GM10248 (cell line): ENCODE results near the gene ARID5B.

Source experiments
- CTCF ChIA-PET: fragments of 300-600 bp; sonication (Branson Sonifier 250); formaldehyde crosslinking; extraction: SDS; loops from one replicate; lab custom pipeline; 2021; ENCODE audit warnings: antibody characterized with exemption; lab: Yijun Ruan, JAX
- POLR2A ChIA-PET: fragments of 350-650 bp; sonication (Branson Sonifier 250); formaldehyde crosslinking; extraction: SDS; loops from one replicate; lab custom pipeline; 2020; ENCODE audit warnings: antibody characterized with exemption; lab: Yijun Ruan, JAX
- DNase-seq: peaks from one replicate; pipeline ENCODE4 v3.0.0; 2012; ENCODE audit errors: extremely low spot score
- TF ChIP-seq, protein P1 (sequence below): IDR thresholded peaks from 2 replicates; pipeline ENCODE4 v1.5.1; 2012; ENCODE audit warnings: mild to moderate bottlenecking, low read depth; ENCODE audit errors: extremely low read depth, missing control alignments, control extremely low read depth

ARID5B gene

DNA sequence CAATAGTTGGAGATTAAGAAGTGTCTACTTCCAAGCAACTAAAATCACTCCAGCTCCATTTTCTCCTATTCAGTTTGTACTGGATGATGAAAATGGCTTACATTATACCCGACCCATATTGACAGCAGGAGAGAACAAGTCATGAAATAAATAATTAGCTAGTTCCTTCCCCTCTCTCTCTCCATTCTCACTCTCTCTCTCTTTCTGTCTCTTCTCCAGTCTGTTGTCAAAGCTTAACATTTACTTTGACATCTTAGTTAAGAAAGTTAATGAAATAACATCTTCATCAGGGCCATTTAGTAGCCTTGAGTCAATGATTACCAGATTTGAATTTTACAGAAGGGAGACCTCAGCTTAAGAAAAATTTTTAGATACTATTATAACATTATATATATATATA, 138.5 kb downstream of the ARID5B start:
- TF ChIP-seq, protein P1, sequence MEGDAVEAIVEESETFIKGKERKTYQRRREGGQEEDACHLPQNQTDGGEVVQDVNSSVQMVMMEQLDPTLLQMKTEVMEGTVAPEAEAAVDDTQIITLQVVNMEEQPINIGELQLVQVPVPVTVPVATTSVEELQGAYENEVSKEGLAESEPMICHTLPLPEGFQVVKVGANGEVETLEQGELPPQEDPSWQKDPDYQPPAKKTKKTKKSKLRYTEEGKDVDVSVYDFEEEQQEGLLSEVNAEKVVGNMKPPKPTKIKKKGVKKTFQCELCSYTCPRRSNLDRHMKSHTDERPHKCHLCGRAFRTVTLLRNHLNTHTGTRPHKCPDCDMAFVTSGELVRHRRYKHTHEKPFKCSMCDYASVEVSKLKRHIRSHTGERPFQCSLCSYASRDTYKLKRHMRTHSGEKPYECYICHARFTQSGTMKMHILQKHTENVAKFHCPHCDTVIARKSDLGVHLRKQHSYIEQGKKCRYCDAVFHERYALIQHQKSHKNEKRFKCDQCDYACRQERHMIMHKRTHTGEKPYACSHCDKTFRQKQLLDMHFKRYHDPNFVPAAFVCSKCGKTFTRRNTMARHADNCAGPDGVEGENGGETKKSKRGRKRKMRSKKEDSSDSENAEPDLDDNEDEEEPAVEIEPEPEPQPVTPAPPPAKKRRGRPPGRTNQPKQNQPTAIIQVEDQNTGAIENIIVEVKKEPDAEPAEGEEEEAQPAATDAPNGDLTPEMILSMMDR, result no peak
- DNase-seq, result no peak
- ChIA-PET CTCF (interaction anchor here (0.9 to 18.5 kb wide), 13 partner anchors 9 to 206 kb away, joined by 3 to 245 read pairs (median 5); no protein-coding TSS in a partner anchor), POLR2A (no interaction called here)

DNA sequence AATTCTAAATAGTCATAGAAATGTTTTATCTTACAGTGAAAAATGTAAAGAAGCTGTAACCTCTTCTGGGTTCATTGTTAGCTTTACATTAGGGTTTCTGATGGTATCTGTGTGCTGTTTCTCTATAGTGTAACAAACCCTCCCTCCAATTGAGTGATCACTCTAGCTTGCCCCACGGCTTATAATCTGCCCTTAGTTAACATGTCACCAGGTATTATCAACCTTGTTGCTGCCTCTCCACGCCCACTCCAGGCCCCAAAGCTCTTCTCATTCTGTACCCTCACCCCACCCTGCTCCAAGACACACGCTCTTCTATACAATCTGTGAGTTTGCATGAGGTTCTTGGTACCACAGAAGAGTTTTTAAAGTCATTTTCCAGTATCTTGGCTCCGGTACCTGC, 139.4 kb downstream of the ARID5B start:
- TF ChIP-seq, protein P1, result no peak
- ChIA-PET CTCF (interaction anchor here (0.6 to 18.5 kb wide), 8 partner anchors 8 to 205 kb away, joined by 3 to 245 read pairs (median 4); no protein-coding TSS in a partner anchor), POLR2A (no interaction called here)
- DNase-seq, result no peak

DNA sequence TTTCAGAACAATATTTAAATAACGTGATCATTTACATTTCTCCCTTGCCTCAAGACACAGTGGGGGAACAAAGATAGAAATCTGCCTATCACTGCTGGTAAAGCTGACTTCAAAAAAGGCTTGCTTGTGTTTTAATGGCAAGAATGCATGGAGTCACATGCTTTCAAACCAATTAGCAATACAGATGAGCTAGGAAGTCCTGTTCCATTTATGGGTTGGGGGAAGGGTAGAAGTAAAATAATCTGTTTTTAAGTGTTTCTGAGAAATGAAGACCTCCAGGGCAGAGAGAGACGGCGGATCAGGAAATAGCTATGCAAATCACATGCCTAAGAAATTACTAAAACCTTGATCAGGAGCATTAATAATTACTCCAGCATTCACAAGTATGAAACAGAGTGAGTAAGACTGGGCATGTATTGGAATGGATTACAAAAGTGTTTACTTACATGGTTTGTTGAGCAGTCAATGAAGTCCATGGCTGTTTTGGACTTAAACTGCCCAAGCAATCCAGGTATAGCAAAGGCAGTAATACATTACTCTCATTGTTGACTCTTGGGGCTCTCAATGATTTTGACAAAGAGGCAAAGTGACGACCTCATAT, 142.0 kb downstream of the ARID5B start:
- POLR2A ChIA-PET, result no interaction called here

DNA sequence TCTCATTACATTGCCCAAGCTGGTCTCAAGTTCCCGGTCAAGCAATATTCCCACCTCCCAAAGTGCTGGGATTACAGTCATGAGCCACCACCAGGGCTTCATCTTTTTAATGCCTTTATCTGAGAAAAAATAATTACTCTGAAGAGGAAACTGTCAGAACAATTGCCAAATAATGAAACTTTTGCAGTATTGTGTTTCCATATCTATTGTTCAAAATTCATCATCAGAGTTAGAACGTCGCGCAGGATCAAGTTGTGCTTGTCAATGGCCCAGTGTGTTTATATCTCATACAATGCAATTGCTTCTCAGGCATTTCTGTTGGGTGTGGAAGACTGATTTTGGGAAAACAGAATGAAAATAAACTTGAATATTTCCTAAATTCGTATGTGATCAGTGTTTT, 143.1 kb downstream of the ARID5B start:
- TF ChIP-seq, protein P1, result no peak
- no peak for DNase-seq
- ChIA-PET POLR2A (no interaction called here), CTCF (interaction anchor here (2.2 to 18.5 kb wide), 4 partner anchors 8 to 201 kb away, joined by 7 to 245 read pairs (median 78); no protein-coding TSS in a partner anchor)

More for the DNA sequence above, 142.0 kb downstream of the ARID5B start:
- TF ChIP-seq, protein P1, result no peak
- no peak for DNase-seq
- CTCF ChIA-PET, result interaction anchor here (1.0 to 18.5 kb wide), 8 partner anchors 9 to 202 kb away, joined by 3 to 245 read pairs (median 8); no protein-coding TSS in a partner anchor

DNA sequence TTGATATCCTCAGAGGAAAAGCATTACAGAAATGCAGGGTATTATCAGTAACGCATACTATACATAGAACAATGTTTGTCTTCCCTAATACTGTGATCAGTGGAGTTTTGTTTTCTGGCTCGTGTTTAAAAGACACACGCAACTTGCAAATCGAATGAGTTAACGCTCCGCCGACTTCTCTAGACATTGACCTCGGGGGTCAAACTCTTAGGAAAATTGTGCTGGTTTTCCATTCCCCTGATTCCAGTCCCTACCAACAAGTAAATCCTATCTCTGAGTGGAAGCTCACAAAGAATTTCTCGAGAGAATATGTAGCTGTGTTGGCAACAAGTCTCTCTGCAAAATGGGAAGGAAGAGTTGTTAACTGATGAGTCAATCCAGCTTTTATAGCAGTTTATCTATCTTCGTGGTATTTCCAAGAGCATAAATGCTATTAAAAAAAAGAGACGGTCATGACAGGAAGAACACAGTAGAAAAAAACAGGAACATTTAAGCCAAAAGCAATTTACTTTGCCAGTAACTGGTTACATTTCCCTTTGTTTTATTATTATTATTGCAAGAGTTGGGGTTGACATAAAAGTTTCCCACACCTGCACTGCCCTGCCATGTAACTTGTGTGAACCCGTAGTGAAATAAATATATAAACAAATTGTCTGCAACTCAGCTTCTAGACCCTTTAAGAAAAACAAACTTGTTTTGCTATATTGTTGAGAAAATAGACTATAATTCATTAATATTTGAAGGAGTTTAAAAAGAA, 144.4 kb downstream of the ARID5B start:
- ChIA-PET POLR2A (interaction anchor here (0.5 kb wide), 1 partner anchor 72 kb away, joined by 3 read pairs; no protein-coding TSS in a partner anchor), CTCF (interaction anchor here (0.7 to 18.5 kb wide), 8 partner anchors 8 to 199 kb away, joined by 3 to 245 read pairs (median 3); no protein-coding TSS in a partner anchor)
- DNase-seq, result no peak
- TF ChIP-seq, protein P1, result no peak

DNA sequence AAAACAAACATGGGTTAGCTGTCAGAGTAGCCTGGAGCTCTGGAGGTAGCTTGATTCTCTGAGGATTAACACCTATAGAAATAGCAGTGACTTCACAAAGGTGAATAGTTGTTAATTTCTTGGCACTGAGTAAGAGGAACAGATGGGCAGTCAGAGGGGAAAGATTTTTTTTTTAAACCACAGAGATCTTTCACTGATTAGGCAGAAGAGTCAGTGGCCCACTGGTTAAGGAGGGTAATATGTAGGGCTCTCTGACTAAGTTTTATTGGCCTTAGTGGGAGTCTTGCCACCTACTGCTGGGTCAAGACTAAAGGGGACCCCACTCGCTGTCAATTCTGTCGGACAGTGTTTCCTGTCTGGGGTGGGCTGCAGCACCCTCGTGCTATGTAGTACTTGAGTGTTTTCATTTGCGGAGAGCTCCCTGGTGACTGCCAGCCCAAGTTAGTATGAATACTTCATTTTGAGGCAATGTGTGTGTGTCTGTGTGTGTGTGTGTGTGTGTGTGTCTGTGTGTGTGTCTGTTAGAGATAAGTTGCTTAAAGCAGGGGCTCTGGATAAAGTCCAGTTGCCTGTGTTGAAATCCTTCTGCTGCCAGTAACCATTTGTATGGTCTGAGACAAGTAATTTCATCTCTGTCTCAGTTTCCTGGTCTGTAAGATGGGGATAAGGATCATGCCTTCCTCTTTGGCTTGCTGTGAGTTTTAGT, 145.2 kb downstream of the ARID5B start:
- DNase-seq, result peak; percentile 26
- POLR2A ChIA-PET, result no interaction called here
- TF ChIP-seq, protein P1, result no peak
- CTCF ChIA-PET, result interaction anchor here (0.7 to 18.5 kb wide), 9 partner anchors 9 to 198 kb away, joined by 3 to 245 read pairs (median 3); no protein-coding TSS in a partner anchor
